Right forelimb (tissue), 1 donor: Measurements from ENCODE around the gene DOK3.
"Not testable (repeated sequence)": the region's sequence is repeated elsewhere in the genome, so short reads cannot be mapped to it uniquely, and the experiment has no call there.

Experiments
- DNase-seq: peaks from one replicate; pipeline ENCODE4 v3.0.0-alpha.2; 2018

Gene DOK3

GRCh38 chr5:177496070-177496726 is 13.4 kb downstream of the DOK3 start:
- no peak for DNase-seq

GRCh38 chr5:177495243-177496060 is 14.2 kb downstream of the DOK3 start:
- peak; percentile 83 for DNase-seq

- peak; percentile 87 for DNase-seq
These were observed 15.1 kb downstream of the DOK3 start for GRCh38 chr5:177494346-177495195.

- no peak for DNase-seq
These were observed 15.8 kb downstream of the DOK3 start for GRCh38 chr5:177493795-177494345.

- DNase-seq: no peak
These were observed 16.8 kb downstream of the DOK3 start for GRCh38 chr5:177492841-177493240.

- no peak for DNase-seq
These were observed 17.5 kb downstream of the DOK3 start for GRCh38 chr5:177491983-177492746.

- DNase-seq: peak; percentile 71
These were observed 18.1 kb downstream of the DOK3 start for GRCh38 chr5:177491429-177491945.

- no peak for DNase-seq
These were observed 18.6 kb downstream of the DOK3 start for GRCh38 chr5:177490992-177491391.

- no peak for DNase-seq
These were observed 19.2 kb downstream of the DOK3 start for GRCh38 chr5:177490311-177490991.

- no peak for DNase-seq
These were observed 20.4 kb downstream of the DOK3 start for GRCh38 chr5:177489119-177489716.

GRCh38 chr5:177487975-177488374 is 21.7 kb downstream of the DOK3 start:
- no peak for DNase-seq

GRCh38 chr5:177487144-177487543 is 22.5 kb downstream of the DOK3 start:
- no peak for DNase-seq

- no peak for DNase-seq
These were observed 23.4 kb downstream of the DOK3 start for GRCh38 chr5:177486256-177486655.

GRCh38 chr5:177485753-177486152 is 23.9 kb downstream of the DOK3 start:
- DNase-seq: not testable (repeated sequence)

GRCh38 chr5:177484902-177485549 is 24.6 kb downstream of the DOK3 start:
- no peak for DNase-seq

GRCh38 chr5:177483994-177484901 is 25.4 kb downstream of the DOK3 start:
- no peak for DNase-seq

- no peak for DNase-seq
These were observed 26.6 kb downstream of the DOK3 start for GRCh38 chr5:177483042-177483441.

GRCh38 chr5:177482359-177482795 is 27.2 kb downstream of the DOK3 start:
- DNase-seq: no peak

GRCh38 chr5:177479774-177480173 is 29.9 kb downstream of the DOK3 start:
- no peak for DNase-seq
